Measurements from ENCODE around the gene TAF1B. TPM values are rescaled to one million over a fixed set of nuclear protein-coding genes. Genes with fewer than 3 reads are reported as not detected.

Gene TAF1B
- total RNA-seq, 1 experiment from 2014 or later = 29.9 TPM

DNA sequence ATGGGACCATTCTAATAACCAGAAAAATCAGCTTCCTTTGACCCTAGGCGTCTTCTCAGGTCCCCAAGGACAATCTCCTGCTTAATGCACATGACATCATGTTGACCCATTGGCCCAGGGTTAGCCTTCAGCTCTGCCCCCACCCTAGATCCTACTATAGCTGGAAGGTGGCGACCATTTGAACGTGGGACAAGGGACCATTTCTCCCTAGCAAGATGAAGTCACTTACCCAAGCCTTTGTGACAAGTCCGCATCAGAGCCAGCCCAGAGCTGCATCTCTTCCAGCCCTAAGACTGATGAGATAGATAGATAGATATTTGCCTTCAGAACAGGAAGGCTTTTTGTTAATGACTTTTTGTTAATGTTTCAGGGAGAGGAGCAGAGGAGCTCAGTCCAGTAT is 28.2 kb upstream of the TAF1B start:
- no peak overlapping the region for H4K8ac ChIP-seq (replicated peaks; ENCODE audit: insufficient read length, low read depth, low read length)
- H3T11ph ChIP-seq (ENCODE audit: low read length) = no peak overlapping the region
- no peaks in the 10 kb centered on the region for H3K9me3 ChIP-seq (ENCODE audit: control insufficient read depth, low read depth, low read length)
- no peak overlapping the region for H3K4me3 Mint-ChIP-seq
- H3K56ac ChIP-seq (ENCODE audit: insufficient read length, low read depth, low read length) = no peak overlapping the region
- WGBS (ENCODE audit: extremely low coverage, insufficient read length, low lambda C conversion rate) = no CpG with 5 or more reads among the region's 4 CpGs
- no peak overlapping the region for H2BK20ac ChIP-seq (ENCODE audit: low read depth, low read length, poor library complexity, severe bottlenecking)
- peaks cover 8 to 9% of the 10 kb centered on the region in 2 experiments for H3K4me1 Mint-ChIP-seq
- H3K4me1 ChIP-seq (ENCODE audit: insufficient read depth, low read length) = no peaks in the 10 kb centered on the region
- no peak overlapping the region for H2AK5ac ChIP-seq (ENCODE audit: insufficient read length, low read length)
- H3K23ac ChIP-seq (ENCODE audit: insufficient read length, low read depth, low read length) = no peak overlapping the region
- 0 out of 2 replicates have a peak, but pooled peaks cover 2% of the 10 kb centered on the region for H3K27me3 ChIP-seq (ENCODE audit: insufficient read depth, low read length)
- H3K18ac ChIP-seq (ENCODE audit: insufficient read length, low read depth, low read length) = no peak overlapping the region
- peaks cover 0 to 2% of the 10 kb centered on the region in 2 experiments; a peak in 1 of 5 replicates for H3K9me3 Mint-ChIP-seq
- TF ChIP-seq, protein P1, sequence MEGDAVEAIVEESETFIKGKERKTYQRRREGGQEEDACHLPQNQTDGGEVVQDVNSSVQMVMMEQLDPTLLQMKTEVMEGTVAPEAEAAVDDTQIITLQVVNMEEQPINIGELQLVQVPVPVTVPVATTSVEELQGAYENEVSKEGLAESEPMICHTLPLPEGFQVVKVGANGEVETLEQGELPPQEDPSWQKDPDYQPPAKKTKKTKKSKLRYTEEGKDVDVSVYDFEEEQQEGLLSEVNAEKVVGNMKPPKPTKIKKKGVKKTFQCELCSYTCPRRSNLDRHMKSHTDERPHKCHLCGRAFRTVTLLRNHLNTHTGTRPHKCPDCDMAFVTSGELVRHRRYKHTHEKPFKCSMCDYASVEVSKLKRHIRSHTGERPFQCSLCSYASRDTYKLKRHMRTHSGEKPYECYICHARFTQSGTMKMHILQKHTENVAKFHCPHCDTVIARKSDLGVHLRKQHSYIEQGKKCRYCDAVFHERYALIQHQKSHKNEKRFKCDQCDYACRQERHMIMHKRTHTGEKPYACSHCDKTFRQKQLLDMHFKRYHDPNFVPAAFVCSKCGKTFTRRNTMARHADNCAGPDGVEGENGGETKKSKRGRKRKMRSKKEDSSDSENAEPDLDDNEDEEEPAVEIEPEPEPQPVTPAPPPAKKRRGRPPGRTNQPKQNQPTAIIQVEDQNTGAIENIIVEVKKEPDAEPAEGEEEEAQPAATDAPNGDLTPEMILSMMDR (conservative IDR thresholded peaks at IDR 0.05) = no peak
- H3K27ac ChIP-seq (ENCODE audit: insufficient read length, low read depth, low read length) = no peak overlapping the region
- no peak overlapping the region for H4K91ac ChIP-seq (ENCODE audit: insufficient read length, low read depth, low read length)
- no peak overlapping the region for H4K5ac ChIP-seq (ENCODE audit: insufficient read length, low read depth, low read length)
- H2BK15ac ChIP-seq (ENCODE audit: low read depth, low read length) = no peak overlapping the region
- H2BK120ac ChIP-seq (ENCODE audit: low read depth, low read length, poor library complexity, severe bottlenecking) = no peak overlapping the region
- H2BK12ac ChIP-seq (ENCODE audit: insufficient read length, low read depth, low read length) = no peak overlapping the region
- H2BK5ac ChIP-seq (ENCODE audit: insufficient read length, low read length) = no peak overlapping the region
- H3K14ac ChIP-seq (ENCODE audit: insufficient read depth, low read length) = no peak overlapping the region
- H3K27me3 Mint-ChIP-seq (ENCODE audit: low read depth) = peaks cover 3% of the 10 kb centered on the region
- no peak for DNase-seq
- no peaks in the 10 kb centered on the region for H4K20me1 ChIP-seq (ENCODE audit: control insufficient read depth, insufficient read depth, insufficient read length)
- H3K36me3 Mint-ChIP-seq (ENCODE audit: insufficient read depth in 1 of 3, low read depth in 3 of 3) = no peaks in the 10 kb centered on the region
- no peak overlapping the region; a peak in 1 of 7 replicates for H3K27ac Mint-ChIP-seq
- H3K79me2 ChIP-seq (ENCODE audit: insufficient read depth, low read length) = no peaks in the 10 kb centered on the region
- H2AFZ ChIP-seq (ENCODE audit: low read length) = no peak overlapping the region
- H3K79me1 ChIP-seq (ENCODE audit: insufficient read depth, low read depth, low read length, poor library complexity, severe bottlenecking) = no peaks in the 10 kb centered on the region
- H3K4ac ChIP-seq (ENCODE audit: low read depth, low read length) = no peak overlapping the region
- H3K23me2 ChIP-seq (ENCODE audit: insufficient read length, low read depth, low read length, poor library complexity, severe bottlenecking) = no peaks in the 10 kb centered on the region
- no peak overlapping the region for H3K9ac ChIP-seq (ENCODE audit: extremely low read depth, insufficient read length, low read length)
- H3K4me2 ChIP-seq (ENCODE audit: insufficient read depth, insufficient read length, low read length) = no peak overlapping the region
